K562 (cell line): ENCODE data around the gene KCNJ14. TPM values are rescaled to one million over a fixed set of nuclear protein-coding genes. Genes with fewer than 3 reads are reported as not detected.

ENCODE experiments used
- AFF1 ChIP-seq, 2 experiments: fragments of 450-650 bp; IDR thresholded peaks; 2 replicates each; pipeline ENCODE4 v1.6.1; 2018; ENCODE audit warnings: mild to moderate bottlenecking in 2 of 2, low read depth in 1 of 2; ENCODE audit not compliant: partially characterized antibody in 2 of 2
- E2F1 ChIP-seq: sonication (generic); formaldehyde crosslinking; IDR thresholded peaks from 2 replicates; pipeline ENCODE4 v1.8.1; 2023; ENCODE audit warnings: mild to moderate bottlenecking, missing genetic modification reagents, moderate library complexity
- EGR1 ChIP-seq: fragments of 450-650 bp; conservative IDR thresholded peaks from 2 replicates; pipeline ENCODE4 v1.6.1; 2017; ENCODE audit warnings: mild to moderate bottlenecking
- KAT2B ChIP-seq: IDR thresholded peaks from one replicate; pipeline ENCODE4 v1.6.1; 2012; ENCODE audit warnings: low read depth, mild to moderate bottlenecking, control low read depth, inconsistent platforms, low read length, moderate library complexity
- MCM2 ChIP-seq: fragments of 450-650 bp; IDR thresholded peaks from 2 replicates; pipeline ENCODE4 v1.6.1; 2017; ENCODE audit warnings: low read depth, mild to moderate bottlenecking
- NCOA1 ChIP-seq: fragments of 450-650 bp; IDR thresholded peaks from 2 replicates; pipeline ENCODE4 v1.6.1; 2016; ENCODE audit warnings: low read depth
- POLR2A ChIP-seq: fragments of 450-650 bp; conservative IDR thresholded peaks from 2 replicates; pipeline ENCODE4 v1.6.1; 2016
- PRPF4 ChIP-seq: fragments of 200-400 bp; formaldehyde crosslinking; IDR thresholded peaks from one replicate; pipeline ENCODE4 v1.6.1; 2017; ENCODE audit warnings: low read length, low read depth, mild to moderate bottlenecking; ENCODE audit not compliant: insufficient read depth, poor library complexity, severe bottlenecking
- SIN3A ChIP-seq, 2 experiments: fragments of 150-350 bp in 1 of 2; IDR thresholded peaks; 2 replicates each; pipeline ENCODE4 v1.6.1; 2011 to 2016; ENCODE audit warnings: borderline replicate concordance in 2 of 2, low read depth in 2 of 2, low read length in 2 of 2, mild to moderate bottlenecking in 2 of 2, moderate library complexity in 2 of 2; ENCODE audit not compliant: control insufficient read depth in 1 of 2
- SIX5 ChIP-seq, 2 experiments: IDR thresholded peaks; 2 replicates each; pipeline ENCODE4 v1.6.1; 2011; ENCODE audit warnings: low read length in 2 of 2, borderline replicate concordance in 1 of 2, low read depth in 1 of 2, mild to moderate bottlenecking in 1 of 2, moderate library complexity in 1 of 2; ENCODE audit not compliant: insufficient read depth in 1 of 2
- YY1 ChIP-seq, 3 experiments: IDR thresholded peaks; 2 replicates each; pipeline ENCODE4 v1.6.1; 2011; ENCODE audit warnings: low read length in 2 of 3, mild to moderate bottlenecking in 2 of 3, moderate library complexity in 2 of 3, borderline replicate concordance in 1 of 3, control low read depth in 1 of 3, low read depth in 1 of 3; ENCODE audit not compliant: insufficient read depth in 3 of 3, insufficient replicate concordance in 2 of 3, control insufficient read depth in 1 of 3, insufficient read length in 1 of 3; ENCODE audit errors: extremely low read depth in 1 of 3
- ZBTB9 ChIP-seq: fragments of 450-650 bp; formaldehyde crosslinking; IDR thresholded peaks from 2 replicates; pipeline ENCODE4 v1.4.0; 2020; ENCODE audit warnings: mild to moderate bottlenecking, moderate library complexity
- ZNF143 ChIP-seq: sonication (generic); formaldehyde crosslinking; IDR thresholded peaks from 2 replicates; pipeline ENCODE4 v1.9.0; 2022; ENCODE audit warnings: mild to moderate bottlenecking, missing genetic modification reagents
- ZNF184 ChIP-seq: sonication (generic); formaldehyde crosslinking; IDR thresholded peaks from 2 replicates; pipeline ENCODE4 v1.5.0; 2020; ENCODE audit warnings: missing genetic modification reagents
- ZNF253 ChIP-seq: fragments of 250-450 bp; sonication (Bioruptor Pico); conservative IDR thresholded peaks from 2 replicates; pipeline ENCODE4 v1.6.1; 2021; ENCODE audit warnings: mild to moderate bottlenecking
- ZNF668 ChIP-seq: fragments of 250-450 bp; sonication (Bioruptor Pico); IDR thresholded peaks from 2 replicates; pipeline ENCODE4 v1.8.0; 2022; ENCODE audit warnings: mild to moderate bottlenecking, inconsistent platforms
- ZNF76 ChIP-seq: fragments of 250-450 bp; sonication (Bioruptor Pico); IDR thresholded peaks from 2 replicates; pipeline ENCODE4 v1.4.0; 2020; ENCODE audit warnings: mild to moderate bottlenecking, moderate library complexity, borderline replicate concordance
- polyA plus RNA-seq, 8 experiments: library from polyadenylated mRNA; depleted of rRNA in 4 of 8; stranded (reverse) in 5 of 8; unstranded in 3 of 8; fragments of >200 nt; fragmentation: Nextera tagmentation in 2 of 8; fragmentation: Illumina TruSeq in 1 of 8; extraction: Ambion mirVana in 2 of 8; extraction: Trizol in 1 of 8; gene quantifications; 2 replicates each; pipeline versions ENCODE4 v1.2.1 to v1.2.3, GENCODE V29; 2011 to 2014; ENCODE audit warnings: inconsistent platforms in 1 of 8, missing spikeins in 1 of 8
- total RNA-seq, 7 experiments: library from RNA; depleted of rRNA in 6 of 7; stranded (reverse); fragments of >200 nt in 6 of 7; fragmentation: Illumina TruSeq in 2 of 7; extraction: Trizol in 2 of 7; gene quantifications; 2 replicates each; pipeline versions ENCODE4 v1.2.1 to v1.2.3, GENCODE V29; 2011 to 2021; ENCODE audit warnings: low replicate concordance in 1 of 7

KCNJ14 gene
- total and polyA plus RNA-seq, 9 of the 15 experiments (the other 6 are each of a cell fraction or from before 2014, with no cell fraction given), result 0.15 to 1.6 (median 0.49) TPM

GRCh38 chr19:48461982-48462655, 6.7 kb downstream of the KCNJ14 start (continued):
- TF ChIP-seq ZBTB9 (CRISPR knock-in tag) (no peak), KAT2B (no peak), AFF1 (IDR thresholded peaks at IDR 0.05; ENCODE audit: low read depth in 1 of 2, partially characterized antibody in 2 of 2) (peak in 1 of 2 experiments; percentile 93), ZNF253 (CRISPR knock-in tag) (no peak), ZNF184 (no peak), ZNF668 (CRISPR knock-in tag) (no peak), EGR1 (peak; percentile 32; the same call in 1 of the 2 replicates), ZNF76 (no peak), NCOA1 (no peak), YY1 (IDR thresholded peaks at IDR 0.05; ENCODE audit: borderline replicate concordance in 1 of 3, control insufficient read depth in 1 of 3, extremely low read depth in 1 of 3, insufficient read depth in 3 of 3, insufficient read length in 1 of 3, insufficient replicate concordance in 2 of 3, low read depth in 1 of 3, low read length in 2 of 3) (no peak), MCM2 (no peak), E2F1 (no peak), POLR2A (peak; percentile 59), SIN3A (IDR thresholded peaks at IDR 0.05; ENCODE audit: borderline replicate concordance in 2 of 2, control insufficient read depth in 1 of 2, low read depth in 2 of 2, low read length in 2 of 2) (no peak), PRPF4 (peak; percentile 72), SIX5 (IDR thresholded peaks at IDR 0.05; ENCODE audit: borderline replicate concordance in 1 of 2, insufficient read depth in 1 of 2, low read depth in 1 of 2, low read length in 2 of 2) (peak; percentile 49 to 60; a peak in 2 of 4 replicates), ZNF143 (CRISPR knock-in tag) (peak; percentile 91)
